GM19397 (cell line): ENCODE results near the gene SLC11A2.
"Not testable (repeated sequence)": the region's sequence is repeated elsewhere in the genome, so short reads cannot be mapped to it uniquely, and the experiment has no call there.

Experiments
- ATAC-seq: cut with Tn5 transposase; IDR thresholded peaks from one replicate; pipeline ENCODE4 v1.9.1; 2021; ENCODE audit warnings: mild to moderate bottlenecking, moderate library complexity; ENCODE audit not compliant: unreplicated experiment

The SLC11A2 gene

GRCh38 chr12:50951112-50951511 lies 75.1 kb downstream of the SLC11A2 start:
- no peak for ATAC-seq

DNA sequence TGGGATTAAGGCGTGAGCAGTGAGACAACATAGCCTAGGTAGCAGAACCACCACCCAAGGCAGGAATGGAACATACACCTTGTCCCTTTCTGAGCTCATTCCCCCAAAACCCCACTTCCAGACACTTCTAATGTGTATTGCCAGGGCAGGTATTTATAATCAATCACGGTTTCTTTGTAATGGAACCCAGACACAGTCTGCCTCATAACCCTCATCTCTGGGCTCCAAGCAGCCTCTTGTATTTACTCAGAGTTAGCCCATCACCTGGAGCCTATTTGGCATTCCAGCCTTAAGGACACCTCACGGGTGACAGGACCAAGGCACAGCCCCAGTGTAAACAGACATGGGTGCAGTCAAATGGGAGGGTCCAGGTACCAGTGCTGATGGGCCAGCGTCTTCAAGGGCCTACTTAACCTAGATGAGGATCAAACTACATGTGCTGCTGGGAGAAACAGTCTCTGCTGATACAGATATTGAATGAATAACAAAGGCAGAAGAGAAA lies 76.3 kb downstream of the SLC11A2 start:
- no peak for ATAC-seq

- no peak for ATAC-seq
These were observed 77.4 kb downstream of the SLC11A2 start for GRCh38 chr12:50948798-50949197.

DNA sequence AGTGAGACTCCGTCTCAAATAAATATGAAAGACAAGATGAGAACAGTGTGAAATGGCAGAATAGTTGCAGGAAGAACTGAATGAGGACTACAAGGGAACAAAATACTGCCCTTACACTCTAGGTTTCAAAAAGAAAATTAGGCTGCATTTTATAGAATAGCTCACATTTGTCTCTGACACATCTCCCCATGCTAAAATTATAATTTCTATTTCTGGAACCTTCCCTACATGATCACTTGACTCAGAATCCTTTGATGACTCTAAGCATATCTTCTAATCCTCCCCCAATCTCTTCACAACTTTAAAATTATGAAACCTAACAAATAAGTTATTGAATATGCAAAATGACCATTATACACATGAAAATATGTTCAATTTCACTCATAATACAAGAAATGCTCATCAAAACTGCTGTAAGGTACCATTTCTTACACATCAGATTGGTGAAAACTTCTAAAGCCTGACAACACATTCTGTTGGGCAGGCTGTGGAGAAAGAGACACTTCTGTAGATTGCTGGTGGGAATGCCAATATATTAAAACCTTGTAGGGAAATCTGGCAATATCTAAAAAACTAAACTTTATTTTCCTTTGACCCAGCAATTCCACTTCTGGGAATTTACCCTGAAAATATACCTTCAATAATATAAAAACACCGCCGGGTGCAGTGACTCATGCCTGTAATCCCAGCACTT lies 78.1 kb downstream of the SLC11A2 start:
- ATAC-seq: no peak

DNA sequence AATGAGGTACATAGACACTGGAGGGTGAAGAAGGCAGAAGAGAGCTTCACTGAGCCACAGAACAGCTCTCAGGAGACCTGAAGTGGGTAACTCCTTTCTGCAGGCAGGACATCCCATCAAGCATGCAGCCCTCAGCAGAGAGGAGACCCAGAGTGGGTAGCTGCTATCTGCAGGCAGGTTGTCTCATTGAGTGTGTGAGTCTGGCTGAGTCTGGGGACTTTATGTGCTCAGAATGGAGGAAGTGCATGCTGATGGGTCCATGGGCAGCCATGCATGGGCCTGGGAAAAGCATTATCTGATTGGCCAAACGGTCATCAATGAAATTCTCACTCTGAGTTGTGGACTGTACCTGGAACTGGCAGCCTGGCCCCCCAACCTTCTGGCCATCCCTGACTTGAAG lies 88.5 kb downstream of the SLC11A2 start:
- no peak for ATAC-seq

DNA sequence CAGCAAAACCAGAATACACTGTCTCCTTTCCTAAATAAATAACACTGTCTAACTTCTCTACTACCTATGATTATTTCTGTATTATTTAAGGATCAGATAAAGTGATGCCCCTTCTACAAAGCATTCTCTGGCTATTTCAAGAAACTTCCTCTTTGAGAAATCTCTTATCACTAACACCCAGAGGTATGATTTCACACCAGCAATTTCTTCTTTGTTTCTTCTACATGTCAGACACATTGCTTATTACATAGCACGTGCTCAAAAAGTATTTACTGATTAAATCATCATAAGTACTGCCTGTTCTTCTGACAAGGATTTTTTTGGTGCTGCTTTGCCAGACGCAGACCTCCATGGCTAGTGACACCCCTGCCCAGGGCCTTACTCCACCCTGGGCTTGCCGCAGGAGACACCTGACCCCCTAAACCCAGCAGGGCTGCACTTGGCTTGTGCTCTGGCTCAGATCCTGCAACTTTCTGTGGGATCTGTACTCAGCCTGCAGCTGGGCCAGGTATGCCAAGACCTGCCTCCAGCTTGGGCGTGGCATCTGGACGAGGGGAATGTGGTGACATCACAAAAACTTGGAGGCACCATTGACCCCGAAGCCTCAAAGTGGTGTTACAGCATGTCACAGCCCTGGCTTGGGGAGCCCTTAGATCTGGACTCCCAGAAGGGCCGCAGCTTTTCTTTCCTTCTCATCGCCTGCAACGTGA lies 89.2 kb downstream of the SLC11A2 start:
- no peak for ATAC-seq

- no peak for ATAC-seq
These were observed 91.0 kb downstream of the SLC11A2 start for GRCh38 chr12:50934981-50935807.

DNA sequence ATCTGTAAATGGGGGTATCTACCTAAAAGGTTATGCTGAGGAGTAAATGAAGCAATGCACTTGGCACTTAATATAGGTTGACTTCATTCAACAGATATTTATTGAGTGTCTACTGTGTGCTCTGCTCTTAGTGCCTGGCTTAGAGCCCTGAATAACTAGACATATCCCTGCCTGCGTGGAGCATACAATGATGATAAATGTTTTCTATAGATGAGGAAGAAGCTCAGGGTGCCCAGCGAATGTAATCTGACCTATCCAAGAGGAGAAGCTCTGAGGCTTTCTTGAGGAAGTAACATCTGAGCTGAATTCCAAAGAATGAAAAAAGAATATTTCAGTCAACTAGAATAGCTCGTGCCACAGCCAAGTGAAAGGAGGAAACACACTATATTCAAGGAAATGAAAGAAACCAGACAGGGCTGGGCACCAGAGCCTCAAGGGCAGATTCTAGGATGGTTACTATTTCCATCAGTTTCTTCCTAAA lies 91.8 kb downstream of the SLC11A2 start:
- ATAC-seq: no peak

DNA sequence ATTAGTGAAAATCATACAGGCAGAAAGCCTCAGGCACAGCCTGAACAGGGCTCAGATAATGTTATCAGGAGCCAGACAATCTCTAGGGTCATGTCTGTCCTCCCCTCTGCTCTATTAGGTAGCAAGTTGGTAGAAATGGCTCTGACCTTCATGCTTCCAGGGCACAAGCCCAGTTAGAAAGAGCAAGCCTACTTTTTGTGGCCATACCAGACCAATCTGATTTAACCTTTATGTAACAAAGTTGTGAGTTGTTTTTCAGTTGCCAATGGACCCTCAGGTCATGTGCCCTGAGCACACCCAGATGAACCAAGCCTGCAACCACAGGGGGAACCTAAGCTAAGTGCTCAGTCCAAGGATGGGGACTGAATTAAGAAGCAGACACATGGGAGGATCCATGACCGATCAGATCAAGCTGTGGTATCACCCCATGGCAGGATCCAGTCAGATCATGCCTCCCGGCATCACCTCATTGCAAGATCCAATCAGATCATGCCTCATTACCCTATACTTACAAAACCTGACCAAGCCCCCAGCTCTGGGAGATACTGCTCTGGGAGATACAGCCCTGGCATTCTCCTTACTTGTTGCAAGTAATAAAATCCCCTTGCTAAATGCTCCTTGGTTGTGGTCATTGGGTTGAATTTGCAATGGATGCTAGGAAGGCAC lies 92.6 kb downstream of the SLC11A2 start:
- ATAC-seq: no peak

- no peak for ATAC-seq
These were observed 93.3 kb downstream of the SLC11A2 start for GRCh38 chr12:50932787-50933280.

- not testable (repeated sequence) for ATAC-seq
These were observed 95.7 kb downstream of the SLC11A2 start for GRCh38 chr12:50930477-50930876.

DNA sequence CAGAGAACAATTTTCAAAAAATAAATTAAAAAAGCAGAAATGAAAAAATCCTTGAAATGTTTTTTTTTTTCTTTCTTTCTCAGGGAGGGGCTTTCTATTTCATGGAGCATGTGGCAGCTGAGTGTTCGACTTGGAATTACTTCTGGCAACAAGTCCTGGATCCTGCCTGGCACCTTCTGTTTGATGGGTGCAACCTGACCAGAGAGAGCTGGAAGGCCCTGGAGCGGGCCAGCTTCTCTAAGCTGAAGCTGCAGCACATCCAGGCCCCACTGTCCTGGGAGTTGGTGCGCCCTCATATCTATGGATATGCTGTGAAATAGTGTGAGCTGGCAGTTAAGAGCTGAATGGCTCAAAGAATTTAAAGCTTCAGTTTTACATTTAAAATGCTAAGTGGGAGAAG lies 96.4 kb downstream of the SLC11A2 start:
- no peak for ATAC-seq
